GM19043 (cell line): ENCODE results near the gene NR3C1.
A peak's percentile ranks its signal among the peaks of the same experiment; 100 is the strongest.

Experiments used
- ATAC-seq: cut with Tn5 transposase; IDR thresholded peaks from one replicate; pipeline ENCODE4 v1.9.1; 2021; ENCODE audit warnings: low read depth; ENCODE audit not compliant: unreplicated experiment

Gene NR3C1

DNA sequence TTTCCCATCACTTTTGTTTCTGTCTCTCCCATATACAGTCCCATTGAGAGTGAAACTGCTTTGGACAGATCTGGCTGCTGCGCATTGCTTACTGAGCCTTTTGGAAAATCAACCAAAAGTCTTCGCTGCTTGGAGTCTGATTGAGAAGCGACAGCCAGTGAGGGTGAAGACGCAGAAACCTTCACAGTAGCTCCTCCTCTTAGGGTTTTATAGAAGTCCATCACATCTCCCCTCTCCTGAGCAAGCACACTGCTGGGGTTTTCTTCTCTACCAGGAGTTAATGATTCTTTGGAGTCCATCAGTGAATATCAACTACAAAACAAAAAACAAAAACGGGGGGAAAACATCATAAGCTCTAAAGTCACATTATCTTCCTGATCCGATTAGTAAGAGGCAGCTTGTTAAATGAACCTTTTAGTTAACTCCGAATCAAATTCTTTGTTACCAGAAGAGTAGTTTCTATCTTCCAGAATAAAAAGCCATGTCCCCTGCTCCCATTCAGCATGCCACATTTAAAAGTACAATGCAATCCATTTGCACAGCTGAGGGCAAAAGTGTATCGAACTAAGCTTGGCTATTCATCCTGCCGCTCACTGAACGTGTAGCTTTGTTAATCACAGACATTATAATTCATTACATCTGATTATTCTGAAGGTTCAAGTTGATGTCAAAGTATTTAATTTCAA, 2.8 kb downstream of the NR3C1 start:
- no peak for ATAC-seq

DNA sequence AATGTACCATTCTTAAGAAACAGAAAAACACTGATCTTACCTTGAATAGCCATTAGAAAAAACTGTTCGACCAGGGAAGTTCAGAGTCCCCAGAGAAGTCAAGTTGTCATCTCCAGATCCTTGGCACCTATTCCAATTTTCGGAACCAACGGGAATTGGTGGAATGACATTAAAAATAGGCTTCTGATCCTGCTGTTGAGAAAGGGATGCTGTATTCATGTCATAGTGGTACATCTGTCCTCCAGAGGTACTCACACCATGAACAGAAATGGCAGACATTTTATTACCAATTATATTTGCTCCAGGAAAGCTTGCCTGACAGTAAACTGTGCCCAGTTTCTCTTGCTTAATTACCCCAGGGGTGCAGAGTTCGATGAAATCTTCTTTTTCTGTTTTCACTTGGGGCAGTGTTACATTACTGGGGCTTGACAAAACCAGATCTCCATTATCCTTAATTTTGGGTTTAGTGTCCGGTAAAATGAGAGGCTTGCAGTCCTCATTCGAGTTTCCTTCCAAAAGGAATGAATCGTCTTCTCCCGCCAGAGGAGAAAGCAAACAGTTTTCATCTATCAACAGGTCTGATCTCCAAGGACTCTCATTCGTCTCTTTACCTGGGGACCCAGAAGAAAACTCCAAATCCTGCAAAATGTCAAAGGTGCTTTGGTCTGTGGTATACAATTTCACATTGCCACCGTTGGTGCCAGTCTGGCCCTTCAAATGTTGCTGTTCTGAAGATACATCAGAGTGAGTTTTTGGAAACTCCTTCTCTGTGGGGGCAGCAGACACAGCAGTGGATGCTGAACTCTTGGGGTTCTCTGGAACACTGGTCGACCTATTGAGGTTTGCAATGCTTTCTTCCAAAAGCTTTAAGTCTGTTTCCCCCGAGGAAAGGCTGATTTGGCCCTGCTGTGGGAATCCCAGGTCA, 3.6 kb downstream of the NR3C1 start:
- no peak for ATAC-seq

DNA sequence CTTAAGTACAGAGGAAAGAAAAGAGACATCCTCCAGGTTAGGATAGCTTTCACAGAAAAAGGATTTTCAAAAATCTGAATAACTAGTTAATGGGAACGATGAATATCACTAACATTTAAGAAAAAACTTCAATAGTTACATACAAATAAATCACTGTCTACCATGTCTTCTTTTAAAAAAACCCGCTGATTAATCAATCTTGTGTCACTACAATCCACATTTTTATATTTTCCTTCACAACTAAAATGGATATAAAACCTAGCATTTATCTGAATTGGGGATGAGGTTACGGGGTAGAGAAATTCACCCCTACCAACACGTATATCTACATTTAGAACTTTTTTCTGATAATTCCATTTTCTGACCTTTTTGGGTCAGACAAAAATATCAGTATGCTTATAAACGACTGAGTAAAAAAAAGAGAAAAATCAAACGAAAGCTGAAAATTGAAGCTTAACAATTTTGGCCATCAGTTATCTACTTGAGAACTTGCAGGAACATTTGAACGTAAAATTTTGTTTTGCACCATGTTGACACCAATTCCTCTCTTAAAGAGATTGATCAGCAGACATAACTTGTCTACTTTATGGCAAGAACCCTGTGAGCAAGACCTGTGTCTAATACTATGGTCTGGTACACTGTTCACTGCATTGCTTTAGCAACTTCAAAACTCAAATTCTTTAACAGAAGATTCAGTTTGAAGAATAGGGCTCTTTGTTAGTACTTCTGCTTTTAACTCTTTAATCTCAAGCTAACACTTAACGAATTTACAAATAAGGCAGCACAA, 4.8 kb downstream of the NR3C1 start:
- no peak for ATAC-seq

DNA sequence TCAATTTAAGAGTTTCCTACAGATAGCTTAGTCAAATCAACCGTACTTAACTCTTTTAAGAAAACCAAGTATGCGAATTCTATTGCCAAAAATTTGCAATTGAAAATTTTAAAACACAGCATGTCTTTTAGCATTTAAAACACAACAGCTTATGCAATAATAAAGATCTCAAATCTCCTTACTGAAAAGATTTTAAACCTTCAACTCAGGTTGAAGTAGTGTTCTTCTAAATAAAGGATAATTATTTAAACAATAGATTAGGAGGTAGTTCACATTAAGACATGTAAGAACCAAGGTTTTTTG, 5.5 kb downstream of the NR3C1 start:
- no peak for ATAC-seq

DNA sequence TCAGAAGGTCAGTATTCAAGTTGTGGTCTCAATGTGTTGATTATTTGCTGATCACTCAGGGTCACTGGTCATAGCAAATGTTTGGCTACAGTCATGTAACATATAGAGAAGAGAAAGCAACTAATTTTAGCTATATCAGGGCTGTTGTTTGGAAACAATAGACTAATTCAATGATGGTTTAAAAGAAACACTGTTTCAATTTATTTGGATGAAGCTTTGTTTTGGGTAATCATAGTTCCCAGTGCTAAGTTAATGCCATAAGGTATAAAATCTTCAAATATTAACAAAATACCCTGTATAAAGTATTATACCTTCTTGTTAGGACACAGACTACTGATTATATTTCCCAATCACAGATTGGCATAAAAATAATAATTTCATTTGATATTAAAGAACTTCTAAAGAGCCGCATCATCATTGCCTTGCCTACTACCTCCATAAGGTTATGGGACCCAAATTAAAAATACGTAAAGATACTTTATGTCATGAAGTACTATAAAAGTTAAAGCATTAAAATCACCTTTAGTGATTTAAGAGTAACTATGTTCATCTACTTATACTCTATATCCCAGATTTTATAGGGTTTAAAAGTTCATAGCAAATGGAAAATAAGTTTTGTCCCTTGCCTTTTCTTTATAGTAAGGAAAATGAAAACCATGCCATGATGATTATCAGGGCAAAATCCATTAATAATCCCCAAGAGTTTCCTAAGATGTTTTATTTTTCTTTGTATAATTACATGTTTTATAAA, 6.0 kb downstream of the NR3C1 start:
- ATAC-seq: no peak

DNA sequence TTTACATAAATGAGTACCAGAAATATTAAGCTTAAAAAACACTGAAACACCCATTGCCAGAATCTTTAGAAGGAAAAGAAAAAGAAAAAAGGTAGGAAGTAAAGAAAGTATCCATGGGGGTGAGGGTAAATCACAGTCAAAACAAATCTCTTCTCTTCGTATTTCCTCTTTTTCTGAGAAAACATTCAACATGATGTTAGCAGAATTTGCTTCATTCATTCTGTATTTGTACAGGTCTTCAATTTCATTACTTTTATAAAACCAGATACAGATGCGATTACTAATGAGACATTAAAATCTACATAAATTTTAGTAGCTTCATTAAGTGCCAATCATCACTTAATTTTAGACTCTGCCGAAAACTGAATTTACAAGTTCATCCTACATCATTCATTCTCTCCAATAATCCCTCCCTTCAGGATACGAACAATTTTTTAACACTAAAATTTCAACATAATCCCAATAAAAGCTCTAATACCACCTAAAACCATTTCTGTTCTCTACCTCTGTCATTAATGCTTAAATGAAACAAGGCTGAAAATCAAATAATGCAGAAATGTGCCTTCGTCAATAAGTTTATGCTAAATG, 7.0 kb downstream of the NR3C1 start:
- ATAC-seq: no peak

DNA sequence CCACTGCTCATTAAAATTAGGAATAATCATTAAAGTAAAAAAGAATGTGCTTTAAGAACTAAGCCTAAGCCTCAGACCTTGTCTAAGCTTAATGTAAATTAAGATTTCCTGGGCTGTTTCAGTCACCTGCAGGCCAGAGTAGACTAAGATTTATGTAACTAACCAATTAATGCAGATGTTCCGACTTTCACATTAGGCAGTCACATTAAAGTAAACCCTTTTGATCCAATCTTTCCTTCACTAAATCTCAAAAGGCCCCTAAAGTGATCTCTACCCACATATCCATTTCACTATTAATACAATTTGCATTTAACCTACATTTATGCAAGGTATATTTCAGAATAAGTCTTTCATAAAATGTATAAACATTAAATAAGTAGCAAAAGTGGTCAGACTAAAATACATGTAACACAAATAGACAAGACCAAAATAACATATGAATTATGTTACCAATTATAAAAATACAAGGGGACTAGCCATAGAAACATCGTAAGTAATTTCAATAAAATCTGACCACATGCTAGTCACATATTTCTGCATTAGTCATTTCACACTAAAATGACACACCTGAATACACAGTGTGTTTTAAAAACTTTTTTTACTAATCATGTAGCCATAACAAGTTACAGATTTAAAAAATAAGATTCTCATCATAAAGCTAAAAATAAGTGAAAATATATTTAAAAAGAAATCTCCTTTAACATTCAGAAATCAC, 7.7 kb downstream of the NR3C1 start:
- ATAC-seq: peak; percentile 52

DNA sequence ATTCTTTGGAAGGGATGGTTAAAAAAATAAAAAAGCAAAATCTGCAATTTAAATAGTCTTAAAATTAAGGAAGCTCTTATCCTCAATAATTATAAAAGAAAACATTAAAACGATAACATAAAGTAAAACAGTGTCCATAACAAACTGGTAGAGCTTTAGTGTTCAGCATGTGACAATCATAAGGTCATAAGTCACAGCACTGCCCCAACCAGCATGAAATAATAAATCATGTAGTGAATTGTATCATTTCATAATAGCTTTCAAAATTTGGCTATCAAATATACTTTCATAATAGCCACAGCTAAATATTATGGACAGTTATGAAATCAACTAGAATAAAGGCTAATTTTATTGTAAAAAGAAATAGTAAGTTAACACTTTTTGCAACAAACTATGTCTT, 10.0 kb downstream of the NR3C1 start:
- no peak for ATAC-seq

DNA sequence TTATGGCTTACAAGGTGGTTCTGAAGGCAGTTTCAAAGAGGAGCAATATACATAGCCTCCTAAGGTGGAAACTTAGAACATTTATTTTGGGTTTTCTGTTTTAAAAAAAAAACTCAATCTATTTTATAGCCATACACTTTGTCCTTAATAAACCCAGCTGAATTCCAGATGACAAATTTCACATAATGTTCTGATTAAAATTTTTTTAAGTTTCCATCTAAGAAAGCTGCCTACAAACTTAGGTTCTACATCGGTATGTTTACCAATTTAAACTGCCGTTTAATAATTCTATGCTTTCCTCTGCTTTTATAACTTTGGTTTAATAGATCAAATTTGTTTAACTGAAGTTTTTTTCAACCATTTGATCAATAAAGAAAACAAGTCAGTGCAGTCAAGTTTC, 12.5 kb downstream of the NR3C1 start:
- ATAC-seq: no peak

DNA sequence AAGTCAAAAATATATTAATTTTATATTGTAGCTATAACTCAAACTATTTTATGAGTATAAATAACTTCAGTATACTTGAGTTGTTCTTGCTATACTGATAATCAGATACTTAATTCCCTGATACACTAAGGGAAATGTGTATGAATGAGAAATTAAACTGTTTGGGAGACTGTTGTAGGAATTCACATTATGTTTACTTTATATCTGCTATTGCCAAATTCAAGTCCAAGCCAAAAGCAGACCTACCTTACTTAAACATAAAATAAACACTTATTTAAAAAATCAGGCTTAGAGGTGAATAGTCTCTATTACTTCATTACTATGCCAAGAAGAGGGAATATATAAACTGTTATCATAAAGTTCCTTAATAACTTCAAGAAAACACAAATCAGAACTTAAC, 13.2 kb downstream of the NR3C1 start:
- no peak for ATAC-seq

DNA sequence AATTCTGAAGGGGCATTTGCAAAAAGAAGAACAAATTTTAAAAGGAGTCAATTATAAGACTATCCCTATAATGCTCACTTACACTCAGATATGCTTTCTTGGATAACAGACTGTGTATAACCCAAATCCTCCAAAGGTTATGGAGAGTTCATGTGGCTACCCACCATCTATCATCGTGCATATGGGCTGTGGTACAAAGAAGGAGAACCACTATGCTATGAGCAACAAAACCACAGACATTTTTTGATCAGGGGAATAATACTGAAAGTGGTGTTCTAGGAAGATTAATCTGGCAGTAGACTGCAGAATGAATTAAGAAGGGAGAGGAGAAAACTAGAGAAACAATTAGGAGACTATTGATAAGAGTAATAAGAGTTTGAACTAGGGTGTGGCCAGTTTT, 16.8 kb downstream of the NR3C1 start:
- no peak for ATAC-seq

DNA sequence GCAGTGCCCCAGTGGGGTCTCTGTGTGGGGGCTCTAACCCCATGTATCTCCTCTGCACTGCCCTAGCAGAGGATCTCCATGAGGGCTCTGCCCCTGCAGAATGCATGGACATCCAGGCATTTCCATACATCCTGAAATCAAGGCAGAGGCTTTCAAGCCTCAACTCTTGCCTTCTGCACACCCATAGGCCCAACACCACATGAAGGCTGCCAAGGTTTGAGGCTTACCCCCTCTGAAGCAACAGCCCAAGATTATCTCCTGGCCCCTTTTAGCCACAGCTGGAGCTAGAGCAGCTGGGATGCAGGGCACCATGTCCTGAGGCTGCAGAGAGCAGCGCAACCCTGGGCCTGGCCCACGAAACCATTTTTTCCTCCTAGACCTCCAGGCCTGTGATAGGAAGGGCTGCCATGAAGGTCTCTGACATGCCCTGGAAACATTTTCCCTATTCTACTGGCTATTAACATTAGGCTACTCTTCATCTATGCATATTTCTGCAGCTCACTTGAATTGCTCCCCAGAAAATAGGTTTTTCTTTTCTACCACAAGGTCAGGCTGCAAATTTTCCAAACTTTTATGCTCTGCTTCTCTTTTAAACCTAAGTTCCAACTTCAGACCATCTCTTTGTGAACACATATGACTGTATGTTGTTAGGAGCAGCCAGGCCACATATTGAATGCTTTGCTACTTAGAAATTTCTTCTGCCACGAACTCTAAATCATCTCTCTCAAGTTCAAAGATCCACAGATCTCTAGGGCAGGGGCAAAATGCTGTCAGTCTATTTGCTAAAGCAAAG, 18.4 kb downstream of the NR3C1 start:
- no peak for ATAC-seq

DNA sequence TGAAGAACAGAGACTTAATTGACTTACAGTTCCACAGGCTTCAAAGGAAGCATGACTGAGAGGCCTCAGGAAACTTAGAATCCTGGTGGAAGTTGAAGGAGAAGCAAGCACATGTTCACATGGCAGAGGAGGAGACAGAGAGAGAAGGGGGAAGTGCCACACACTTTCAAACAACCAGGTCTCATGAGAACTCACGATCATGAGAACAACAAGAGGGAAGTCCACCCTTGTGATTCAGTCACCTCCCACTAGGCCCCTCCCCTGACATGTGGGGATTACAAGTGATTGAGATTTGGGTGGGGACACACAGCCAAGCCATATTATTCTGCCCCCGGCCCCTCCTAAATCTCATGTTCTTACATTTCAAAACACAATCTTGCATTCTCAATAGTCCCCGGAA, 19.5 kb downstream of the NR3C1 start:
- ATAC-seq: no peak

DNA sequence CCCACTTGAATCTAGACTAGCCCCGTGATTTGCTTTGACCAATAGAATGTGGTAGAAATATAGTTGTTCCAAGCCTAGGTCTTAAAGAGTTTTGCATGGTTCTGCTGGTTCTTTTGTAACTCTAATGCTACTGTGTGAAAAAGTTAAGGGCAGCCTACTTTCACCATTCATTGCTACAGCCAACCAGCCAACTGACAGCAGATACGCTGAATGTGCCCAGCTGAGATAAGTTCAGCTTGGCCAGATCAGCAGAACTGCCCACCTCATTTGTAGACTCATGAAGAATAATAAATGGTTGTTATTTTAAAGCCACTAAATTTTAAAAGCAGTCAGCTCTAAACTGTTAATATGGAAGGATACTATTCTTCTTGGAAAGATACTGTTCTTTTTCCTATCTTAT, 23.9 kb downstream of the NR3C1 start:
- ATAC-seq: no peak

DNA sequence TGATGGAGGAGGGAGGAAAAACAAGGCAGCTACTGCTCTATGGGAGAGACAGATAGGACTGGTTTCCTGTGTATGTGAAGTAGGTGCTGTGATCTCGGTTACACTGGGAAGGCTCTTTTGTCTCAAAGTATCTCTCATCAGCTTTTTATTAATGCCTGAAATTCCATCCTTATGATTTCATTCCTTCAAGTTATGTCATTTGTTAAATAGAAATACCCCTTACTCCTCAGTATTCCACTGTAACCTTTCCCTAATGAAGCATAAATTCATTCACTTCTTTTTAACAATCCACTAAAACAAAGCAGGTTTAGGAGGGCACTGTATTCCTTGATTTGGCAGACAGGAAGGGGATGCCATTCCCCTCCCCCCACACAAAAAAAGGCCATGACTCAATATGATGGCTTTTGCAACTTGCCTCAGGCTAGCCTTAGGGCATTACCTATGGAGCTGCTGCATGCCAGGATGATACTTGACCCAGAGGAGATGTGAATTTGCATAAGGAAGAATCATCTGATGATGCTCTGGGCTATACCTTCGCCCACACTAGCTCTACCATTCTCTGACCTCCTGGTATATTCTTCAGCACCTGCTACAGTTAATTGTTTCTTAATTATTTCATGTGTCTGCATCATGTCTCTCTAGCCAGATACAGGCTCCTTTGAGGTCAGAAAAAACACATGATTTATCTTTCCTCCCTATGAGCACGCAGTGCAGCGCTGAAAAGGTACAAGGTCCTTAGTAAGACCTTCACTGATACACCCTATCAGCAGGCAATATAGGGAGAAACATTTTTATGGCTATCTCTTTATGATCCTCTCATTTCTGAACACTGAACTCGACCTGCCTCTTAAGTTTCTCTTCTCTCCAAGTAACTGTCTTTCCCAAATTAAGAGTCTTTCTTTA, 26.3 kb downstream of the NR3C1 start:
- no peak for ATAC-seq

DNA sequence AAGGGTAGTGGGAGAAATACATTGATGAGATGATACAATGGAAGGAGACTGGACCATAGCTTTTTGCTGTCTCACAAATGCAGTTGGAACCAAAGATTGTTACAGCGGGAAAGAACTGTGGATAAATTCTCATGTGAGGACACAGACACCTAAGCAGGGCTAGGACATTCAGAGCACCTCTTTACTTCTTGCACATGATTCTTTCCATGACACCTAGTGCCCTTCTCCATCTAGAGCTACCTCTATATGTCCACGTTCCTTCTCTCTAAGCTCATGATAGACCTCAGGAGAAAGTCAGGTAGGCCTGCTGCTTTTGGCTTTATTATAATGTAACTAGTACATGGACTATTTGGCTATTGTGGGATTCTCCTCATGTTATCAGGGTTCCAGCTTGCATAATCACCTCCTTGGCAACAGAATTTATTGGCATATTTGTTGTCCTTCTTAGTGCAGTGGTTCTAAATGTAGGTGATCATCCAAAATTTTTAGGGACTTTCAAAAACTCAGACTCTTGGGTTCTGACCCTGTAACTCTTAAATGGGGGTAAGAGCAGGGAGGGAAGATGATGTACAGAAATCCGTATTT, 27.2 kb downstream of the NR3C1 start:
- no peak for ATAC-seq

DNA sequence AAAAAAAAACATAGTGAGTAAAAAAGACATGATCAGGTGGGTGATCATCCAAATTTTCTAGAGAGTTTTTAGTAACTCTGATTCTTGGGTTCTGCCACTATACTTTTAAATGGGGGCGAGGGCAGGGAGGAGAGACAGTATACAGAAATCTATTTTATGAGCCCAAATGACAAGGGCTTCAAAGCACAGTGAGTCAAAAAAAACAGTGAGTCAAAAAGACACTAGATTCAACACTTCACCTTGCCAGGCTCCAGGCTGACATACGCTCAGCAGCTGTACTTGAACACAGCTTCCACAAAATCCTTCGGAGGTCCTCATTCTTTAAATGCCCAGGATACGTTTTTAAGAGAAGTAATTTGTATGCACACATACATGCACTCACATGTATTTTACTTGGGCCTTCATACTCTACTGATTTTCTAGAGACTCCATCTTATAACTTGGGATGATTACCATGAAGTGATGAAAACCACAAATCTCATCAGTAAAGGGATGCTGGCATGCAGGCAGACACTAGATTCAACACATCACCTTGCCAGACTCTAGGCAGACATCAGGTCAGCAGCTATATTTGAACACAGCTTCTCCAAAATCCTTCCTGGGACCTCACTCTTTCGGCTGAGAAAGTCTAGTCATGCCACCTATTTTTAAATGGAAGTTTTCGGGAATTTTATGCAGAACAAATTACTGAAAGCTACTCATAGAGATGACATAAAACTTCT, 28.8 kb downstream of the NR3C1 start:
- no peak for ATAC-seq
